ENCODE data around the gene NOB1.
A peak's percentile ranks its signal among the peaks of the same experiment; 100 is the strongest.

Gene NOB1

DNA sequence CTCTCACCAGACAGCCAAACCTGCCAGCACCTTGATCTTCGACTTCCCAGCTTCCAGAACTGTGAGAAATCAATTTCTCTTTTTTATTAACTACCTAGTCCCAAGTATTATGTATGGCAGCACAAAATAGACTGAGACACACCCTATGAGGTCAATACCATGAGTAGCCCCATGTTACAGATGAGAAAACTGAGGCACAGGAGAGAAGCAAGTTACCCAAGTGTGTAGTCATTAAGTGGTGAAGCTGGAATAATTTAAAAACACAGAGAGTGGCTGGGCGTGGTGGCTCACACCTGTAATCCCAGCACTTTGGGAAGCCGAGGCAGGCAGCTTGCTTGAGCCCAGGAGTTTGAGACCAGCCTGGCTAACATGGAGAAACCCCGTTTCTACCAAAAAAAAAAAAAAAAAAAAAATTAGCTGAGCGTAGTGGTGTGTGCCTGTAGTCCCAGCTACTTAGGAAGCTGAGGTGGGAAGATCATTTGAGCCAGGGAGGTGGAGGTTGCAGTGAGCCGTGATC is 33.2 kb downstream of the NOB1 start:
- no peak for DNase-seq (ENCODE audit: low spot score)

DNA sequence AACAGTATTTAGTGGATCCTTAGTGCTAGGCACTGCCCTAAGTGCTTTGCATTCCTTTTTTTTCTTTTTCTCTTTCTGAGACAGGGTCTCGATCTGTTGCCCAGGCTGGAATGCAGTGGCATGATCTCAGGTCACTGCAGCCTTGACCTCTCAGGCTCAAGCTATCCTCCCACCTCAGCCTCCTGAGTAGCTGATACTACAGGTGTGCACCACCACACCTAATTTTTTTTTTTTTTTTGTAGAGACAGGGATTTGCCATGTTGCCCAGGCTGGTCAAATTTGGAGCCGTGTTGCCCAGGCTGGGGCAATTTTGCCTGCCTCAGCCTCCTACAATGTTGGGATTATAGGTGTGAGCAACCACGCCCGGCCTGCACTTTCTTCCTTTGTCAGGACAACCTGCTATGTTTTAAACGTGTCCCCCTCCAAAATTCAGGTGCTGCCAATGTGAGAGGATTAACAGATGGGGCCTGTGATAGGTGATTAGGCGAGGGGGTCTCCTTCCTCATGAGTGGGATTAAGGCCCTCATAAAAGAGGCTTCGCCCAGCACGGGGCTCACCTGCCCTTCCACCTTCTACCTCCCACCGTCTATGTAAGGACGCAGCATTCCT is 33.8 kb downstream of the NOB1 start:
- DNase-seq (ENCODE audit: low spot score), result no peak

DNA sequence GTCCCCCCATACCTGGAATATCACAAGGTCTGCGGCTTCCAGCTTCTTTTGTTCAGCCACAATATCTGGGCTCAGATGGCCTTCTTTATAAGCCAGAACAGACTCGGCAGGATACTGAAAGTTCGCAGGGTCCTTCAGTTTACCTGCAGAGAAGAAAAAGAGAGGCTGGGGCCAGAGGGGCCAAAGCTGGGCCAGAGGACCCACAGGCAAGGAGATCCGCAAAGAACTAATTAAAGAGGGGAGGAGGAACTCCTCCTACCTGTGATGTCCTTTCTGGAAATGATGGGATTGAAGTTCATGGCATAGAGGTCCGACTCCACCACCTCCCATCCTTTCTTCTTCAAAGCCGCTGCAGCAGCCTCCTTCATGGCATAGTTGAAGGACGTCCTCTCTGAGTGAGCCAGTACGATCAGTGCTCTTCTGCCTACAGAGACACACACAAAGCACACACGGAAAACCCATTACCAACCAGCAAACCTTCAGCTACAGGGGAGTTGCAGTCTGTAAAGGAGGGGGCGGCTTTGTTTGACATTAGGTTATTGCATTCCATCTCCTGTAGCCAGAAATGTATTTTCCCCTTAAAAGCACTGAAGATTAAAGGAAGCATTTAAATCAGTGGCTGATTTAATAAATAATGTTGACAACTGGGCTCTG is 36.5 kb downstream of the NOB1 start:
- no peak for DNase-seq (ENCODE audit: low spot score)

DNA sequence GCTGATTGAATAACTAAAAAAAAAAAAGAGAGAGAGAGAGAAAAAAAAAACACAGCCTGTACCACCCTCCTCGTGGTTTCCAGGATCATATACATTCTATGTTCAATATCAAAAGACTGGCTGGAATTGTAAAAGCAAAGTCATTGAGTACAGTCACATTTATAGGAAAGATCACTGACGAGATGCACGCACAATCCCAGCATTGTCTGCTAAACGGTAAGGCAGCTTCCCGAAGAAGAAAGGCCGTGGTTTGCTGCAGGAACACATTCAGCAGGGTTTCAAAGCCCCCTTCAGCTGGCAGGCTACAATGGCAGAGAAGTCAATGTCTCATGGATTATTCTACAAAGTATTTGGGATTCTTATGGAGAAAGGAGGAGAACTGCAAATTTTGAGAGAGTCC is 37.7 kb downstream of the NOB1 start:
- DNase-seq (ENCODE audit: low spot score), result no peak

DNA sequence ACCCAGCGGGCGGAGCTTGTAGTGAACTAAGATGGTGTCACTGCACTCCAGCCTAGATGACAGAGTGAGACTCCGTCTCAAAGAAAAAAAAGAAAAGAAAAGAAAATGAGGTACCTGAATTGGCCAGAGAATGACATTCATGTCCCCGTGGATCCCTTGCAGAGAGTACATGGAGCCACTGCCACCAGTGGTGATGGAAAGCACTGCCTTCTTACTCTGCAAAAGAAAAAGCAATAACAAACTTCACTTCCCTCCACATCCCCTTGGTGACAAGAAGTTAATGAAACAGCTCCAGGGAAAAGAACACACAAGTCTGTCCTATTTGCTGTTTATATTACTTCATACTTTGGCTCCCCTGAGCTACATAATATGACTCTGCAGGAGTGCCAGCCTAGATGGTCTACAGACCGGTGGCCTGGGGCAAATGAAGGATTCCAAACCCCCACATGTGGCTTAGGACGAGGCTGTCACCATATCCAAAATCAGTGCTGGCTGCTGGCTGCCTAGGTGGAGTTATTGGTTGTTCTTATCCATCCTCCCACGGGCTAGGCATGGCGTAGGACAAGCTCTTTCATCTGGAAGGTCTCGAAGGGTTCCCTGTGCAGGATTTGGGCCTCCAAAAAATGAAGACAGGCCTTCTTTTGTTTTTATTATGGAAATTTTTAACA is 41.7 kb downstream of the NOB1 start:
- no peak for DNase-seq (ENCODE audit: low spot score)

DNA sequence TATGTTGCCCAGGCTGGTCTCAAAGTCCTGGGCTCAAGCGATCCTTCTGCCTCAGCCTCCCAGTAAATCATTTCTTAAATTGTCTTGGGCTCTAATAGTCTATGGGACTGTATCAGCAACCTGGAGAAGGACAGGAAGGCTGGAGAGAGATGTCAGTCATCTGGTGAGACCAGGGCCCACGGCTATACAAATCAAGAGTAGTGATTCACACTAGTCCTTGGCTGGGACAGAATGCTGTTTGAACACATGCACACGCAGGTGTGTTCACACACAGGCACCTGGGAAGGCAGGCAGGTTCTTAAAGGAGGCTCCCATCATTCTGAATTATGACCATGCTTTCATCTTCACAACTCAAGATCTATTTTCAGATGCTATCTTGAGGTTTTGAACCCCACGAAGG is 42.4 kb downstream of the NOB1 start:
- no peak for DNase-seq (ENCODE audit: low spot score)

DNA sequence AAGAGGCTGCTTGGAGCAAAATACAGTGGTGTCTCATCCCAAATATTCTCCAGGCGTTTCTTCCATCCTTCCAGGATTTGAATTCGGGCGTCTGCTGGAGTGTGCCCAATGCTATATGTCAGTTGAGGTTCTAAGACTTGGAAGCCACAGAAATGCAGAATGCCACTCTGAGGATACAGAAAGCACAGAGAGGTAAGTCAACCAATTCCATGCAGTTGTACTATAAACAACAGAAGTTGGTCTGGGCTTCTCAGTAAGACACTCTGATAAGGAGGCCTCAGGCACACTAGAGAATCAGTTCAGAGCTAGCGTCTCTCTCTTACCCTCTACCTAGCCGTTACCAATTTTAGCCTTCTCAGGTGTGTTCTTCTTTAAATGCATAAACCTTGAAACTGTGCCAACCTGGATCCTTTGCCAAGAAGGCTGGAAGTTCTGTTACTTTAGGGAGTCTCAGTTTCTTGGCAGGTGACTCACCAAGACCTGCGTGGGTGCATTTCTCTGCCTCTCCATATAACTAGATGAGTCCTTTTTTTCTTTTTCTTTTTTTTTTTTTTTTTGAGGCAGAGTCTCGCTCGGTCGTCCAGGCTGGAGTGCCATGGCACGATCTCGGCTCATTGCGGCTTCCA is 43.5 kb downstream of the NOB1 start:
- DNase-seq (ENCODE audit: low spot score), result no peak

DNA sequence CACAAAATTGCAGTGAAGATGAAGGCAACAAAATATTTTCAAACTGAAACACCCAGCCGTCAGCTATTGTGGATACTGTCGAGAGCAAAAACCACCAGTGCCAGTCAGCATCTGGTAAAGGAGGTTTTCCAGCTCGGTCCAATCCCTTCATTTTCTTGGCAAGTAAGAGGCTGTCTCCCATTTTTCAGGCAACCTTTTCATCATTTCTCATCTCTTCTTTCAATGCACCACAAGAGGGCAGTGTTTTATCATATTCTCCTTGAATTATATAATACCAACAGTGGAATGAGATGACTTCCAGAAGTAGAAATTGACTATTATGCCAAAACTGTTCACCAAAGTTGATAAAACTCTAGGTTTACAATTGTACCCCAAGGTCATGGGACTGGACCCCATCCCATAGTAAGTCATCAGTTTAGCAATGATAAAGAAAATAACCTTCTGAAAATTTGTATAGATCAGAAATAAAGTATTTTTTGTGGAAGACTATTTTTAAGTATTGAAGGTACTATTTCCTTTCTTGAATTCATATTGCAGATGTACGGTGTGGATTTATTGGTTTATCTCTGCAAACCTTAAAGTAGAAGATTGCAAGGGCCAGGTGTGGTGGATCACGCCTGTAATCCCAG is 45.2 kb downstream of the NOB1 start:
- peak; percentile 69 for DNase-seq (ENCODE audit: low spot score)

DNA sequence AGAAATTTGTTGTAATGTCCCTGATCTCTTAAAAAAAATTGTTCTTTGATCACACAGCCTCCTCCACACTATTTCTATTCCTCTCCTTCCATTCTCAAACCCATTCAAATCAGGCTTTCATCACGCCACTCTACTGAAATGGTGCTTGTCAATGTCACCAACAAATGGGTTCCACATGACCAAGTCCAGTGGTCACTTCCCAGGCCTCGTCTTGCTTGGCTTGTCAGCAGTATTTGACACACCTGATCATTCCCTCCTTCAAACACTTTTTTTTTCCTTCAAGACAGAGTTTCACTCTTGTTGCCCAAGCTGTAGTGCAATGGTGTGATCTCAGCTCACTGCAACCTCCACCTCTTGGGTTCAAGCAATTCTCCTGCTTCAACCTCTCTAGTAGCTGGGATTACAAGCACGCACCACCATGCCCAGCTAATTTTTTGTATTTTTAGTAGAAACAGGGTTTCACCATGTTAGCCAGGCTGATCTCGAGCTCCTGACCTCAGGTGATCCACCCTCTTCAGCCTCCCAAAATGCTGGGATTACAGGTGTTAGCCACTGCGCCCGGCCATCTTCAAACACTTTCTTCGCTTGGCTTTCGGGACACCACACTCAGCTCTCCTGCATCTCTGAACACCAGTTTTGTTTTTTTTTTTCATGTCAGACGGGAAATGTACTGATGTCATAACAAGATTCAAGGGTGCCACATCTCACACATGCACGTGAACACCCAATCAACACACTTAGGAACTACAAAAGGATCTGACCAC is 46.6 kb downstream of the NOB1 start:
- no peak for DNase-seq (ENCODE audit: low spot score)

DNA sequence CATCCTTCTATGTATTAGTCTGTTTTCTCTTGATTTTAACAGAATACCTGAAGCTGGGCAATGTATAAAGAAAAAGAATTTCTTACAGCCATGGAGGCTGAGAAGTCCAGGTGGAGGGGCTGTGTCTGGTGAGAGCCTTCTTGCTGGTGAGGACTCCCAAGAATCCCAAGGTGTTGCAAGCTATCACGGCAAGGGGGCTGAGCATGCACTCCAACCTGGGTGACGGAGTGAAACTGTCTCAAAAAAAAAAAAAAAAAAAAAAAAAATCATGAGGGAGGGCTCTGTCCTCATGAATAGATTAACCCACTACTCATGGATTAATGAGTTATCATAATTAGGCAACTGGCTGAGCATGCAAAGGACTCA is 47.8 kb downstream of the NOB1 start:
- no peak for DNase-seq (ENCODE audit: low spot score)

DNA sequence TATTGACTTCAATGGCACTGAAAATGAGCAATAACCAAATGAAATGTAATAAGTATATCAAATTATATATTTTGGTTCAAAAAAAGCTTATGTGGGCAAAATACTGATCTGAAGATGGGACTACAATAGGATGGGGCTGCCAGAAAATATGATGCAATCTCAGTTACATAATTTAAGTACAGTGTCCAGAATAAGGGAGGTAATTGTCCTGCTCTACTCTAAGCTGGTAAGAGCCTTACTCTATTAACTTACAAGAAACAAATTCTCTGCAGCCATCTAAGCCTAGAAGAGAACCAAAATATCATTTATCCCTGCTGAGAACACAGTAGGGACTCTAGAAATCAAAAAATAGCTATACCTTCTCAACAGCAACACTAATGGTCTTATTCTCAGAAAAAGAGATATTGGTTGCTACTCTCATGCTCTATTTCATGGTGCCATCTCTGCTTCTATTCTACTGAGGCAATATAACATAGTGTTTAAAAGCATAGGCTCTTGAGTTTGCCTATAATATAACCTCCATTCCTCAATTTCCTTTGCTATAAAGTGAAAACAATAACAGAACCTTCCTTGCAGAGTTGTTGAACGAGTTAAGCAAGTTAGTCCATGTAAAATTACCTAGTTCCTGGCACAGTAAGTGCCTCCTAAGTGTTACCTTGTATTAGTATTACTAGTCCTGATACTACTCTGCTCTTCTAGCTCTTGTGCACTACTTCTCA is 48.3 kb downstream of the NOB1 start:
- DNase-seq (ENCODE audit: low spot score), result no peak

DNA sequence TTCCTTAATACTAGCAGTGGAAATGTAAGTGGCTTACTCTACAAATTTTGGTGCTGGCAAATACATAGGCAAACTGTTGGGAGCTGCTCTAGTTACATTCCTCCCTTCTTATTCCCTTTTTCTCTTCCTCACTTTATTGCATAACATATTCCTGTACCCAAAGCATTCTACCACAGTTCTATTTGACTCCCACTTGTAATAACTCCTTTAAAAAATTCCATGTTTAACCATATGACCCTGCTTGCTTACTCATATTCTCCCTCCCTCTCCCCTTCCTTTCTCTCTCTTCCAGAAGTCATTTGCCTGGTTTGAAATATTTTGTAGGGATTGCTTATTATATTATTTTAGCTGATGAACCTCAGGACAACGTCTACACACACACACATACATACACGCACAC is 51.1 kb downstream of the NOB1 start:
- no peak for DNase-seq (ENCODE audit: low spot score)

DNA sequence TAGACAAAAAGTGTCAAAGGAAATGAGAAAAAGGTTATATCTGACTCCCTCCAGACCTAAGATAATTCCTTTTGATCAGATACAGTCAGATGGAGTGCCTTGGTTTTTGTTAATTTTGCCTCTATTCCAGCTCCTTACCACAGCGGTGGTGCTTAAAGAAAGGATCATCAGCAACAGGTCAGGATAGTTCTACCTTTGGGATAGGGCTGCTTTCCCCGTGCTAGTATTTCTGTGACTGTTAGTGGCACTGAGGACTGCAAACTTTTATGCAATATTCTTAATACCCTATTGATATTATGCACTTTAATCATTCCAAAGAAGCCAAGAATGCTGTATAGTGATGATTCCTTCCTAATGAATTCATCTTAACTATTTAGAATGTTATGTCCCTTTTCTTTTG is 52.9 kb downstream of the NOB1 start:
- DNase-seq (ENCODE audit: low spot score), result no peak

DNA sequence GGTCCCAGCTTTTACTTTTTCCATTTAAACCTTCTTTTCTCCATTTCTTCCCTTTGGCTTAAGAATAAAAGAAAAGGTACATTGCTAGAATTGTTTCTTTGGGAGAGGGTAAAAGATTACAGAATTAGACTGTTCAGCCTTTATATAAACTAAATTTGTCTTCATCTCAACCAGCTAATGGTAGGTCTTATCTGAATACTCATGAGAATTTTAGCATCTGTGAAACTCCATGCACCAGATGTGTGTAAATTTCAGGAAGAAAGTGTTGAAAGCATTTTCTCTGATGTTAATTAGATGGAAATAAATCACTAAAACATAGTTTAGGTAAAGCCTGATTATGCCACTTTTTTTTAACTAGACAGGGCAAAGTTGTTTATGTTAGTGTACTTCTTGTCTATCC is 53.3 kb downstream of the NOB1 start:
- no peak for DNase-seq (ENCODE audit: low spot score)

DNA sequence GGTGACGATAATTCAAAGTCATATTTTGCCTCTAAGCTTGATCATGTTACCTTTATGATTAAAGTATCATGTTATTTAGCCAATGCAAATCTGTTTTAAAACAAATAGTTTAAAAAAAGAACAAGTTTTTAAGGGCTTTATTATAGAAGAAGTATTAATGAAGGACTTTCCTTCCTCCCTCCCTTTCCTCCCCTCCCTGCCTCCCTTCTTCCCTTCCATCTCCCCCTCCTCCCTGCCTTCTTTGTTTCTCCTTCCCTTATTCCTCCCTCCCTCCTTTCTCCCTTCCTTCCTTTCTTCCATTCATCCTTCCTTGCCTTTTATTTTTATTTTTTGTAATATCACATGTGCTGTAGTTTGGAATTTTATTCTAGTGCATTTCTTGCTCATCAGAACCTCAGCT is 54.8 kb downstream of the NOB1 start:
- no peak for DNase-seq (ENCODE audit: low spot score)

DNA sequence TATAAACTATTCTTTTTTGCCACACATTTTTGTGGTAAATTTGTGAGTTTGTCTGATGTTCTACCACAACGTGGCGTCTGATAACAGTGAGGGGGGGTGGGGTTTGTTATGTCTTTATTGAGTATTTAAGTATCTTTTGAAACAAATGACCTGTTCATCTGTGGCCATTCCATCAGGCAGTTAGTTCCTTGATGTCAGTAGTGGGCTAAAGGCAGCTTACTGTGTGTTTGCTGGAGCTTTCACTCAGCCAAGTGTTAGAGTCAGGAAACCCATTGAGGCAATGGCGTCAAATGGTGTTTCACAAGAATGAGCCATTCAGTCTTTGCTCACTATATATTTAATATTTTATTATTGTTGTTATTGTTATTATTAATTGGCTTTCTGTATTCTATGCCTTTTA is 56.3 kb downstream of the NOB1 start:
- DNase-seq (ENCODE audit: low spot score), result no peak

DNA sequence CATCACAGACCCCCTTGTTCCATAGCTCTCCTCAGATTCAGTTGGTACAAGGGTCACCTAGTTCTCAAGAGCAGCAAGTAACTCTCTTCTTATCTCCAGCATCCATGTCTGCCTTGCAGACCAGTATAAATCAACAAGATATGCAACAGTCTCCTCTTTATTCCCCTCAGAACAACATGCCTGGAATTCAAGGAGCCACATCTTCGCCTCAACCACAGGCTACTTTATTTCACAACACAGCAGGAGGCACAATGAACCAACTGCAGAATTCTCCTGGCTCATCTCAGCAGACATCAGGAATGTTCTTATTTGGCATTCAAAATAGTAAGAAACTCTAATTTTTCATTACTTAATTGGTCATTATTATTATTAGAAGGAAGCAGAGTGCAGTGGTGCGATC is 60.8 kb downstream of the NOB1 start:
- DNase-seq (ENCODE audit: low spot score), result no peak

DNA sequence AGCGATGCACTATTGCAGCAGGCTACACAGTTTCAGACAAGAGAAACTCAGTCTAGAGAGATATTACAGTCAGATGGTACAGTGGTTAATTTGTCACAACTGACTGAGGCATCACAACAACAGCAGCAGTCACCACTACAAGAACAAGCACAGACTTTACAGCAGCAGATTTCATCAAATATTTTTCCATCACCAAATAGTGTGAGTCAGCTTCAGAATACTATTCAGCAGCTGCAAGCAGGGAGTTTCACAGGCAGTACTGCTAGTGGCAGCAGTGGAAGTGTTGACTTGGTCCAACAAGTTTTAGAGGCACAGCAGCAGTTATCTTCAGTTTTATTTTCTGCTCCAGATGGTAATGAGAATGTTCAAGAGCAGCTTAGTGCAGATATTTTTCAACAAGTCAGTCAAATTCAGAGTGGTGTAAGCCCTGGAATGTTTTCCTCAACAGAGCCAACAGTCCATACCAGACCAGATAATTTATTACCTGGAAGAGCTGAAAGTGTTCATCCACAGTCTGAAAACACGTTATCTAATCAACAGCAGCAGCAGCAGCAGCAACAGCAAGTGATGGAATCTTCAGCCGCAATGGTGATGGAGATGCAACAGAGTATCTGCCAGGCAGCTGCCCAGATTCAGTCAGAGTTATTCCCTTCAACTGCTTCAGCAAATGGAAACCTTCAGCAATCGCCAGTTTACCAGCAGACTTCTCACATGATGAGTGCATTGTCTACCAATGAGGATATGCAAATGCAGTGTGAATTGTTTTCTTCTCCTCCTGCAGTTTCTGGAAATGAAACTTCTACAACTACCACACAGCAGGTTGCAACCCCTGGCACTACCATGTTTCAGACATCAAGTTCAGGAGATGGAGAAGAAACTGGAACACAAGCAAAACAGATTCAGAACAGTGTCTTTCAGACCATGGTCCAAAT is 62.5 kb downstream of the NOB1 start:
- no peak for DNase-seq (ENCODE audit: low spot score)

All from LoVo (cell line).